HAP-1 (cell line): ENCODE data around the gene TPCN1.
"Not testable (repeated sequence)": the region's sequence is repeated elsewhere in the genome, so short reads cannot be mapped to it uniquely, and the experiment has no call there.

Experiments
- DNase-seq, 2 experiments: peaks; one replicate each; pipeline ENCODE4 v3.0.0-alpha.2; 2016 to 2020; ENCODE audit warnings: low spot score in 2 of 2
- H3K27me3 ChIP-seq: fragments of 250-450 bp; sonication (Bioruptor Pico); 2 replicates; pipeline ENCODE4 v1.5.1; 2020; ENCODE audit warnings: low read depth, mild to moderate bottlenecking, moderate library complexity
- H3K36me3 ChIP-seq: fragments of 250-450 bp; sonication (Bioruptor Pico); replicated peaks from 2 replicates; pipeline ENCODE4 v1.5.1; 2020; ENCODE audit warnings: mild to moderate bottlenecking
- H3K4me1 ChIP-seq: fragments of 250-450 bp; sonication (Bioruptor Pico); 2 replicates; pipeline ENCODE4 v1.5.1; 2020; ENCODE audit warnings: mild to moderate bottlenecking
- H3K4me3 ChIP-seq: fragments of 250-450 bp; sonication (Bioruptor Pico); 2 replicates; pipeline ENCODE4 v1.5.1; 2020; ENCODE audit warnings: mild to moderate bottlenecking, moderate library complexity
- H3K9me3 ChIP-seq: fragments of 250-450 bp; sonication (Bioruptor Pico); 2 replicates; pipeline ENCODE4 v1.5.1; 2020; ENCODE audit warnings: mild to moderate bottlenecking, moderate library complexity
- in situ Hi-C: fragments of 300-500 bp; cut with MboI; formaldehyde crosslinking; loops from 3 replicates; pipeline ENCODE4 v1.14.3; 2020; ENCODE audit warnings: low sequenced_read_pairs, inconsistent platforms, mixed read lengths

Gene TPCN1

DNA sequence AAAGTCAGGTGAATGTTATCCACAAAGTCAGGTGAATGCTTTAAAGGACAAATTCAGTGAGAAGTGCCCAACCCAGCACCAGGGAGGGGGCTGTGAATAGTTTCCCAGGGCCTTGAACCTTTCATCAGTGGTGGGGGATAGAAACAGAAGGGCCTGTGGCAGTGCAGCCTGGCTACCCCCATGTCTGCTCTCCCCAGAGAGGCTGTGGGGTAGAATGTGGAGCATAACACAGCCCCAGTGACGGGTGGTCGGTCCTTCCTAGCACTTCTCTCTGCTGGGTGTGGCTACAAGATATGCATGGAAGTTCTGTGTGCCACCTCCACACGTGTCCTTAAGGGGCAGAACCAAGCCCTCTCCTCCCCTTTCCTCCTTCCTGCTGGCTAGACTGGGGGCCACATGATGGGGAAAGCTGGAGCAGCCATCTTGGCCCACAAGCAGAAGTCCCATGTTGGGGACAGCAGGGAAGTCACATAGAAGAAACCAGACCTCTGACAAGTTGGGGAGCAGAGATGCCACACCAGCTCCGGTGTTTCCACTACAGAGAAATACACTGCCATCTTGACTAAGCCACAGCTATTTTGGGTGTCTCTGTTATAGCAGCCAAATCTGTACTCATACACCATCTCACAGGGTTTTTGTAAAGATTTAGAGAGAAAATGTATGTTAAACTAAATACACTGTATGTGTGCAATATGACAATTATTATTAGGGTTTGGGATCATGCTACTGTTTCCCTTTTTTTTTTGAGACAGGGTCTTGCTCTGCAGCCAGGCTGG lies 18.8 kb upstream of the TPCN1 start:
- H3K27me3 ChIP-seq, result no peaks in the 10 kb centered on the region
- H3K4me1 ChIP-seq, result no peaks in the 10 kb centered on the region
- no peak for DNase-seq
- in situ Hi-C loops, result no loop called here
- H3K36me3 ChIP-seq, result no peaks in the 10 kb centered on the region
- no peaks in the 10 kb centered on the region for H3K9me3 ChIP-seq
- no peak overlapping the region for H3K4me3 ChIP-seq

- in situ Hi-C loops, result no loop called here
- Histone ChIP-seq H3K27me3 (no peaks in the 10 kb centered on the region), H3K36me3 (no peaks in the 10 kb centered on the region), H3K9me3 (no peaks in the 10 kb centered on the region), H3K4me1 (no peaks in the 10 kb centered on the region), H3K4me3 (no peak overlapping the region)
- no peak for DNase-seq
Measured at GRCh38 chr12:113203852-113204760, 17.2 kb upstream of the TPCN1 start.

GRCh38 chr12:113204804-113205203 lies 16.5 kb upstream of the TPCN1 start:
- no peaks in the 10 kb centered on the region for H3K36me3 ChIP-seq
- no peak for DNase-seq
- H3K27me3 ChIP-seq, result no peaks in the 10 kb centered on the region
- in situ Hi-C loops, result no loop called here
- no peak overlapping the region for H3K4me3 ChIP-seq
- no peaks in the 10 kb centered on the region for H3K9me3 ChIP-seq
- H3K4me1 ChIP-seq, result no peaks in the 10 kb centered on the region

- H3K4me1 ChIP-seq, H3K9me3 ChIP-seq, DNase-seq: not testable (repeated sequence)
Measured at GRCh38 chr12:113206802-113207201, 14.5 kb upstream of the TPCN1 start.

GRCh38 chr12:113207613-113208040 lies 13.6 kb upstream of the TPCN1 start:
- in situ Hi-C loops, result no loop called here
- H3K4me1 ChIP-seq, result no peaks in the 10 kb centered on the region
- no peak for DNase-seq

More at GRCh38 chr12:113206802-113207201, 14.5 kb upstream of the TPCN1 start:
- H3K36me3 ChIP-seq, H3K27me3 ChIP-seq, H3K4me3 ChIP-seq, in situ Hi-C loops: not testable (repeated sequence)

GRCh38 chr12:113208041-113208934 lies 13.0 kb upstream of the TPCN1 start:
- H3K4me1 ChIP-seq, result no peaks in the 10 kb centered on the region
- in situ Hi-C loops, result no loop called here
- H3K27me3 ChIP-seq, result no peaks in the 10 kb centered on the region
- H3K36me3 ChIP-seq, result no peaks in the 10 kb centered on the region
- no peak overlapping the region for H3K4me3 ChIP-seq
- no peaks in the 10 kb centered on the region for H3K9me3 ChIP-seq
- DNase-seq, result no peak

More at GRCh38 chr12:113207613-113208040, 13.6 kb upstream of the TPCN1 start:
- Histone ChIP-seq H3K9me3 (no peaks in the 10 kb centered on the region), H3K36me3 (no peaks in the 10 kb centered on the region), H3K4me3 (no peak overlapping the region), H3K27me3 (no peaks in the 10 kb centered on the region)

DNA sequence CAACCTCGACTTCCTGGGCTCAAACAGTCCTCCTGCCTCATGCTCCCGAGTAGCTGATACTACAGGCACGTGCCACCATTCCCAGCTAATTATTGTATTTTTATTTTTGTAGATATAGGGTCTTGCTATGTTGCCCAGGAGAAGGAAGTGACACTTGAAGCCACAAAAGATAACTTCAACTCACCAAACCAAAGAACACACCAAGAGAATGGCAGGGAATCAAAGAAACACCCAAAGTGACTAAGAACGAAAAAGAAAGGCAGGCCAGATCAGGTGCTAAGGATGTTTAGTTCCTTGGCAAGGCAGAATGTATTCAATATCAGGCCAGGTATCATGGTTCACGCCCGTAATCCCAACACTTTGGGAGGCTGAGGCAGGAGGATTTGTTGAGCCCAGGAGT lies 10.1 kb upstream of the TPCN1 start:
- Histone ChIP-seq H3K36me3 (no peaks in the 10 kb centered on the region), H3K4me1 (peaks cover 12% of the 10 kb centered on the region), H3K9me3 (no peaks in the 10 kb centered on the region), H3K27me3 (no peaks in the 10 kb centered on the region), H3K4me3 (no peak overlapping the region)
- no peak for DNase-seq
- in situ Hi-C loops, result no loop called here

GRCh38 chr12:113214895-113215400 lies 6.3 kb upstream of the TPCN1 start:
- in situ Hi-C loops, result no loop called here
- Histone ChIP-seq H3K36me3 (no peaks in the 10 kb centered on the region), H3K4me1 (peaks cover 16% of the 10 kb centered on the region), H3K9me3 (no peaks in the 10 kb centered on the region), H3K4me3 (no peak overlapping the region), H3K27me3 (no peaks in the 10 kb centered on the region)
- DNase-seq, result peak in 1 of 2 experiments; percentile 35

GRCh38 chr12:113216027-113216426 lies 5.2 kb upstream of the TPCN1 start:
- H3K4me1 ChIP-seq, result peaks cover 20% of the 10 kb centered on the region
- in situ Hi-C loops, result no loop called here
- no peaks in the 10 kb centered on the region for H3K9me3 ChIP-seq

GRCh38 chr12:113220593-113221180 lies 577 bp upstream of the TPCN1 start:
- Histone ChIP-seq H3K27me3 (no peaks in the 10 kb centered on the region), H3K4me1 (peaks cover 23% of the 10 kb centered on the region), H3K4me3 (peak overlapping the region; percentile 35), H3K36me3 (no peaks in the 10 kb centered on the region), H3K9me3 (no peaks in the 10 kb centered on the region)
- in situ Hi-C loops, result no loop called here
- peak in 1 of 2 experiments; percentile 20 for DNase-seq

More at GRCh38 chr12:113216027-113216426, 5.2 kb upstream of the TPCN1 start:
- DNase-seq, result no peak
- no peaks in the 10 kb centered on the region for H3K27me3 ChIP-seq
- H3K36me3 ChIP-seq, result no peaks in the 10 kb centered on the region
- H3K4me3 ChIP-seq, result no peak overlapping the region

DNA sequence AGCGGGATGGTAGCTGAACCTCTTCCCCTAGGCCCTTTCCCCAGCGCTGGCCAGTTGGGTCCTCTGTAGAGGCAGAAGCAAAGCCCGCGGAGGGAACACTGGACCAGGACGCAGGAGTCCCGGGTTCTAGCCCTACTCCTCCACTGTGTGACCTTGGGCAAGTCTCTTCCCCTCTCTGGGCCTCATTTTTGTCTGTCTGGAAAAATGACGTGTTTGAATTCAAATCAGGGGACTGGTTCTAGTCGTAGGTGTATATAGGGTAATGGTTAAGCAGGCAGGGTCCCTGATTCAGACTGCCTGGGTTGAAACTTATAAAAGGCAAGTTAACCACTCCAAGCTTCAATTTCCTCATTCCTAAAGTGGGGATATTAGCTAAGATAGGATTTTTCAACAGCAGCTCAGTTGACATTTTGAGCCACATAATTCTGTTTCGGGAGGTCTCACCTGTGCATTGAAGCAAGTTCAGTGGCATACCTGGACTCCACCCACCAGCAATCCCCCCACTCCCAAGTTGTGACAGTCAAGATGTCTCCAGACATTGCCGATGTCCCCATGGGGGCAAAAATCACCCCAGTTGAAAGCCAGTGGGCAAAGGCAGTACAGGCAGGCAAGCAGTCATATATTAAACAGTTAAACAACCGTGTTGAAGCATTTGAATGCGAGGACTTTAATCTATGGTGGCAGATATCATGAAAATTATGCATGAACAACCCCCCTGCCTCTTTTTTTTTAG lies 899 bp downstream of the TPCN1 start:
- H3K36me3 ChIP-seq, result peaks cover 5% of the 10 kb centered on the region
- peak overlapping the region; percentile 69 for H3K4me3 ChIP-seq
- no peak for DNase-seq
- in situ Hi-C loops, result no loop called here
- H3K4me1 ChIP-seq, result peaks cover 18% of the 10 kb centered on the region
- no peaks in the 10 kb centered on the region for H3K9me3 ChIP-seq
- H3K27me3 ChIP-seq, result no peaks in the 10 kb centered on the region

GRCh38 chr12:113222730-113223531 lies 1.7 kb downstream of the TPCN1 start:
- no peaks in the 10 kb centered on the region for H3K9me3 ChIP-seq
- in situ Hi-C loops, result no loop called here
- peaks cover 11% of the 10 kb centered on the region for H3K36me3 ChIP-seq
- peaks cover 16% of the 10 kb centered on the region for H3K4me1 ChIP-seq
- peak; percentile 37 to 39 for DNase-seq
- peak overlapping the region; percentile 69 for H3K4me3 ChIP-seq
- H3K27me3 ChIP-seq, result no peaks in the 10 kb centered on the region
